CD14-positive monocyte (primary cell): ENCODE measurements around the gene BSG. TPM values are rescaled to one million over a fixed set of nuclear protein-coding genes. Genes with fewer than 3 reads are reported as not detected.

Source experiments
- DNase-seq, 3 donors: peaks; one replicate each; pipeline ENCODE4 v3.0.0-alpha.2; 2011 to 2022
- H2AFZ ChIP-seq: 2 replicates; pipeline ENCODE4 v1.6.0; 2012; ENCODE audit warnings: mild to moderate bottlenecking, low read depth, low read length, inconsistent platforms; ENCODE audit not compliant: insufficient read depth, poor library complexity, severe bottlenecking
- H3K27ac ChIP-seq, 2 donors: 1 replicate in 1 of 2; 2 replicates in 1 of 2; pipeline ENCODE4 v1.5.1; 2012 to 2013; ENCODE audit warnings: low read length in 2 of 2, control low read depth in 1 of 2, inconsistent platforms in 1 of 2, low read depth in 1 of 2, mild to moderate bottlenecking in 1 of 2
- H3K27me3 ChIP-seq, 2 donors: one replicate each; pipeline versions ENCODE4 v1.6.0 to v1.6.1; 2011 to 2013; ENCODE audit warnings: low read length in 2 of 2; ENCODE audit not compliant: control insufficient read depth in 2 of 2, insufficient read depth in 2 of 2
- H3K36me3 ChIP-seq, 2 donors: replicated peaks in 1 of 2; 1 replicate in 1 of 2; 2 replicates in 1 of 2; pipeline versions ENCODE4 v1.5.1 to v1.6.1; 2012 to 2013; ENCODE audit warnings: low read length in 2 of 2, control low read depth in 1 of 2, inconsistent platforms in 1 of 2, mild to moderate bottlenecking in 1 of 2; ENCODE audit not compliant: insufficient read depth in 2 of 2, control insufficient read depth in 1 of 2
- H3K4me1 ChIP-seq, 2 donors: 1 replicate in 1 of 2; 2 replicates in 1 of 2; pipeline versions ENCODE4 v1.5.1 to v1.6.1; 2012 to 2013; ENCODE audit warnings: low read length in 2 of 2, control low read depth in 1 of 2, inconsistent platforms in 1 of 2, mild to moderate bottlenecking in 1 of 2, moderate library complexity in 1 of 2; ENCODE audit not compliant: insufficient read depth in 2 of 2, control insufficient read depth in 1 of 2
- H3K4me2 ChIP-seq: replicated peaks from 2 replicates; pipeline ENCODE3; 2012; ENCODE audit warnings: low read length, moderate library complexity, mild to moderate bottlenecking; ENCODE audit not compliant: poor library complexity, severe bottlenecking; ENCODE audit errors: extremely low read depth
- H3K4me3 ChIP-seq, 3 experiments: fragments of 200-600 bp in 1 of 3; sonication (generic) in 1 of 3; replicated peaks in 1 of 3; 1 replicate in 2 of 3; 2 replicates in 1 of 3; pipeline ENCODE4 v1.5.1; 2011 to 2013; ENCODE audit warnings: low read length in 3 of 3, mild to moderate bottlenecking in 3 of 3, control low read depth in 2 of 3, low read depth in 2 of 3, inconsistent platforms in 1 of 3, moderate library complexity in 1 of 3
- H3K79me2 ChIP-seq: 2 replicates; pipeline ENCODE4 v1.6.0; 2012; ENCODE audit warnings: mild to moderate bottlenecking, control low read depth, inconsistent platforms, low read length, moderate library complexity; ENCODE audit not compliant: insufficient read depth
- H3K9ac ChIP-seq: 2 replicates; pipeline ENCODE4 v1.6.0; 2017; ENCODE audit warnings: low read length, mild to moderate bottlenecking; ENCODE audit not compliant: insufficient read depth, poor library complexity, severe bottlenecking
- H3K9me3 ChIP-seq, 2 donors: replicated peaks in 1 of 2; 1 replicate in 1 of 2; 2 replicates in 1 of 2; pipeline versions ENCODE4 v1.5.1 to v1.6.1; 2012 to 2013; ENCODE audit warnings: low read length in 2 of 2, control low read depth in 1 of 2; ENCODE audit not compliant: control insufficient read depth in 1 of 2, insufficient read depth in 1 of 2
- H4K20me1 ChIP-seq: 2 replicates; pipeline ENCODE4 v1.6.0; 2012; ENCODE audit warnings: mild to moderate bottlenecking, low read length, control low read depth, moderate library complexity; ENCODE audit not compliant: insufficient read depth
- H3K27ac Mint-ChIP-seq, 7 donors: one replicate each; pipeline ENCODE4 v1.8.0; 2020; ENCODE audit warnings: mild to moderate bottlenecking in 7 of 7, mixed read lengths in 7 of 7, moderate library complexity in 6 of 7, inconsistent platforms in 2 of 7
- H3K27me3 Mint-ChIP-seq, 3 donors: one replicate each; pipeline ENCODE4 v1.8.0; 2021 to 2022; ENCODE audit warnings: low read depth in 3 of 3, mild to moderate bottlenecking in 3 of 3, mixed read lengths in 3 of 3, moderate library complexity in 3 of 3, inconsistent platforms in 1 of 3
- H3K36me3 Mint-ChIP-seq, 2 donors: one replicate each; pipeline ENCODE4 v1.8.0; 2020; ENCODE audit warnings: mixed read lengths in 2 of 2, inconsistent platforms in 1 of 2, mild to moderate bottlenecking in 1 of 2
- H3K4me1 Mint-ChIP-seq: one replicate; pipeline ENCODE4 v1.8.0; 2020; ENCODE audit warnings: mild to moderate bottlenecking, mixed read lengths
- H3K4me3 Mint-ChIP-seq, 2 donors: one replicate each; pipeline ENCODE4 v1.8.0; 2020; ENCODE audit warnings: mild to moderate bottlenecking in 2 of 2, mixed read lengths in 2 of 2, moderate library complexity in 1 of 2
- H3K9me3 Mint-ChIP-seq, 7 donors: one replicate each; pipeline ENCODE4 v1.8.0; 2020 to 2022; ENCODE audit warnings: mixed read lengths in 7 of 7, mild to moderate bottlenecking in 6 of 7, moderate library complexity in 6 of 7, inconsistent platforms in 2 of 7
- CTCF ChIP-seq: fragments of 200-600 bp; IDR thresholded peaks from one replicate; pipeline ENCODE4 v1.8.0; 2022; ENCODE audit warnings: antibody characterized with exemption, mild to moderate bottlenecking
- WGBS: methylation state at CpG from one replicate; pipeline ENCODE4 v1.1.5; 2013; ENCODE audit warnings: missing lambda C conversion rate; ENCODE audit not compliant: insufficient coverage; 5-methylcytosine and 5-hydroxymethylcytosine counted together
- intact Hi-C, 2 donors: fragments of 100-400 bp; cut with micrococcal nuclease; formaldehyde crosslinking; loops; one replicate each; pipeline versions ENCODE4 v1.15.0 to v1.15.1; 2023
- polyA plus RNA-seq, 3 donors: library from polyadenylated mRNA; depleted of rRNA in 1 of 3; unstranded in 2 of 3; stranded (reverse) in 1 of 3; fragments of 300-500 nt in 2 of 3; fragments of >200 nt in 1 of 3; fragmentation: Illumina TruSeq in 2 of 3; gene quantifications; 1 replicate in 2 of 3; 2 replicates in 1 of 3; pipeline ENCODE4 v1.2.3, GENCODE V29; 2012 to 2021

Gene BSG
- polyA plus RNA-seq, 3 donors, result 190 to 431 (median 364) TPM

- H3K27me3 Mint-ChIP-seq, result peaks cover 0 to 3% (median 3%) of the 10 kb centered on the region in 3 donors
- Histone ChIP-seq H3K4me2 (no peak overlapping the region), H4K20me1 (peaks cover 57% of the 10 kb centered on the region), H2AFZ (no peak overlapping the region), H3K79me2 (peaks cover 19% of the 10 kb centered on the region), H3K9me3 (no peaks in the 10 kb centered on the region), H3K4me1 (peaks cover 1 to 8% of the 10 kb centered on the region in 2 donors), H3K9ac (no peak overlapping the region), H3K4me3 (no peak overlapping the region), H3K27ac (no peak overlapping the region), H3K36me3 (peaks cover 54 to 64% of the 10 kb centered on the region in 2 donors), H3K27me3 (no peaks in the 10 kb centered on the region)
- intact Hi-C loops, result loop anchor here in 1 of 2 donors (10.0 kb wide), 1 partner anchor 96 kb away; the partner anchor contains the start of genes FGF22 and POLRMT
- no peak for DNase-seq
- no peak overlapping the region for H3K27ac Mint-ChIP-seq
- H3K4me1 Mint-ChIP-seq, result peaks cover 10% of the 10 kb centered on the region
- H3K4me3 Mint-ChIP-seq, result no peak overlapping the region
- H3K9me3 Mint-ChIP-seq, result no peaks in the 10 kb centered on the region
- TF ChIP-seq CTCF, result no peak
- H3K36me3 Mint-ChIP-seq, result peaks cover 33 to 59% of the 10 kb centered on the region in 2 donors
- 93% methylated on average over 35 of the region's 40 CpGs for WGBS
Measured at GRCh38 chr19:538641-539428, 33.6 kb upstream of the BSG start.

GRCh38 chr19:539429-540030 is 32.9 kb upstream of the BSG start:
- H4K20me1 ChIP-seq, result peaks cover 50% of the 10 kb centered on the region
- H3K27me3 Mint-ChIP-seq, result peaks cover 3 to 9% (median 6%) of the 10 kb centered on the region in 3 donors
- peaks cover 33 to 56% of the 10 kb centered on the region in 2 donors for H3K36me3 Mint-ChIP-seq
- H3K9me3 ChIP-seq, result no peaks in the 10 kb centered on the region
- peaks cover 11% of the 10 kb centered on the region for H3K4me1 Mint-ChIP-seq
- WGBS, result 97% methylated on average over 26 of the region's 30 CpGs
- peaks cover 13% of the 10 kb centered on the region for H3K79me2 ChIP-seq
- H3K27ac ChIP-seq, result no peak overlapping the region
- H3K9ac ChIP-seq, result no peak overlapping the region
- peaks cover 54 to 64% of the 10 kb centered on the region in 2 donors for H3K36me3 ChIP-seq
- no peak overlapping the region for H3K4me3 Mint-ChIP-seq
- H3K27ac Mint-ChIP-seq, result no peak overlapping the region
- no peaks in the 10 kb centered on the region for H3K9me3 Mint-ChIP-seq
- intact Hi-C loops, result loop anchor here in 1 of 2 donors (10.0 kb wide), 1 partner anchor 95 kb away; the partner anchor contains the start of genes FGF22 and POLRMT
- H3K4me2 ChIP-seq, result no peak overlapping the region
- H3K4me3 ChIP-seq, result no peak overlapping the region
- H2AFZ ChIP-seq, result no peak overlapping the region
- DNase-seq, result no peak
- TF ChIP-seq CTCF, result no peak
- peaks cover 0 to 5% of the 10 kb centered on the region in 2 donors for H3K4me1 ChIP-seq
- no peaks in the 10 kb centered on the region for H3K27me3 ChIP-seq
